ENCODE measurements around the gene FGGY. TPM values are rescaled to one million over a fixed set of nuclear protein-coding genes. Genes with fewer than 3 reads are reported as not detected.

The FGGY gene
- total RNA-seq, 1 donor from 2014 or later, result 24.3 TPM

GRCh38 chr1:59521456-59521855, 224.6 kb downstream of the FGGY start:
- H3K4me3 ChIP-seq (ENCODE audit: low read depth, low read length), result no peak overlapping the region
- DNase-seq (ENCODE audit: low read depth), result no peak
- TF ChIP-seq CTCF (conservative IDR thresholded peaks at IDR 0.05; ENCODE audit: low read depth, low read length), result no peak

GRCh38 chr1:59522925-59523505, 226.1 kb downstream of the FGGY start:
- TF ChIP-seq CTCF (conservative IDR thresholded peaks at IDR 0.05; ENCODE audit: low read depth, low read length), result no peak
- DNase-seq (ENCODE audit: low read depth), result no peak
- no peak overlapping the region for H3K4me3 ChIP-seq (ENCODE audit: low read depth, low read length)

- DNase-seq (ENCODE audit: low read depth), result no peak
- no peak for TF ChIP-seq CTCF (conservative IDR thresholded peaks at IDR 0.05; ENCODE audit: low read depth, low read length)
- no peak overlapping the region for H3K4me3 ChIP-seq (ENCODE audit: low read depth, low read length)
Measured at GRCh38 chr1:59523745-59524450, 227.0 kb downstream of the FGGY start.

GRCh38 chr1:59526240-59526639, 229.3 kb downstream of the FGGY start:
- DNase-seq (ENCODE audit: low read depth), result no peak
- TF ChIP-seq CTCF (conservative IDR thresholded peaks at IDR 0.05; ENCODE audit: low read depth, low read length), result no peak
- no peak overlapping the region for H3K4me3 ChIP-seq (ENCODE audit: low read depth, low read length)

GRCh38 chr1:59528471-59528870, 231.6 kb downstream of the FGGY start:
- DNase-seq (ENCODE audit: low read depth), result no peak
- TF ChIP-seq CTCF (conservative IDR thresholded peaks at IDR 0.05; ENCODE audit: low read depth, low read length), result no peak
- no peak overlapping the region for H3K4me3 ChIP-seq (ENCODE audit: low read depth, low read length)

GRCh38 chr1:59528900-59529299, 232.0 kb downstream of the FGGY start:
- TF ChIP-seq CTCF (conservative IDR thresholded peaks at IDR 0.05; ENCODE audit: low read depth, low read length), result no peak
- no peak overlapping the region for H3K4me3 ChIP-seq (ENCODE audit: low read depth, low read length)
- DNase-seq (ENCODE audit: low read depth), result no peak

GRCh38 chr1:59530119-59530518, 233.2 kb downstream of the FGGY start:
- DNase-seq (ENCODE audit: low read depth), result no peak
- TF ChIP-seq CTCF (conservative IDR thresholded peaks at IDR 0.05; ENCODE audit: low read depth, low read length), result no peak
- no peak overlapping the region for H3K4me3 ChIP-seq (ENCODE audit: low read depth, low read length)
